Gastroesophageal sphincter (tissue), 4 donors: ENCODE measurements around the gene SMCO4. TPM values are rescaled to one million over a fixed set of nuclear protein-coding genes. Genes with fewer than 3 reads are reported as not detected.

Source experiments
- ATAC-seq: fragments of 150-250 bp; one replicate; pipeline ENCODE4 v1.9.1; 2016; ENCODE audit warnings: mild to moderate bottlenecking, moderate library complexity
- H3K27ac ChIP-seq, 4 donors: fragments of 200-600 bp; sonication (generic) in 3 of 4; 1 replicate in 3 of 4; 2 replicates in 1 of 4; pipeline ENCODE4 v1.5.1; 2016 to 2019
- H3K27me3 ChIP-seq: fragments of 200-600 bp; sonication (generic); one replicate; pipeline ENCODE4 v1.5.1; 2019
- H3K36me3 ChIP-seq, 2 donors: fragments of 200-600 bp; sonication (generic); one replicate each; pipeline ENCODE4 v1.5.1; 2019; ENCODE audit warnings: control low read depth in 1 of 2
- H3K4me1 ChIP-seq, 3 donors: fragments of 200-600 bp; sonication (generic); 1 replicate in 2 of 3; 2 replicates in 1 of 3; pipeline ENCODE4 v1.5.1; 2016 to 2019; ENCODE audit warnings: control low read depth in 2 of 3
- H3K4me3 ChIP-seq, 2 donors: fragments of 200-600 bp; sonication (generic); one replicate each; pipeline ENCODE4 v1.5.1; 2019; ENCODE audit warnings: mild to moderate bottlenecking in 1 of 2, moderate library complexity in 1 of 2
- H3K9me3 ChIP-seq, 3 donors: fragments of 200-600 bp; sonication (generic); one replicate each; pipeline ENCODE4 v1.5.1; 2017 to 2019; ENCODE audit warnings: control low read depth in 2 of 3
- EP300 ChIP-seq: sonication (generic); formaldehyde crosslinking; IDR thresholded peaks from one replicate; pipeline ENCODE4 v1.6.1; 2017; ENCODE audit warnings: antibody characterized with exemption, mild to moderate bottlenecking
- POLR2A ChIP-seq, 2 donors: fragments of 450-650 bp; IDR thresholded peaks; one replicate each; pipeline ENCODE4 v1.6.1; 2017; ENCODE audit warnings: antibody characterized with exemption in 2 of 2, mild to moderate bottlenecking in 2 of 2, moderate library complexity in 1 of 2
- POLR2AphosphoS5 ChIP-seq: sonication (generic); formaldehyde crosslinking; IDR thresholded peaks from one replicate; pipeline ENCODE4 v1.6.1; 2017; ENCODE audit warnings: antibody characterized with exemption
- WGBS, 2 donors: methylation state at CpG; one replicate each; pipeline ENCODE4 v1.1.5; 2018; ENCODE audit warnings: low coverage in 1 of 2; 5-methylcytosine and 5-hydroxymethylcytosine counted together
- total RNA-seq, 4 donors: library from RNA; depleted of rRNA; stranded (reverse); fragments of >200 nt; gene quantifications; one replicate each; pipeline ENCODE4 v1.1.0, GENCODE V29; 2016
- TF ChIP-seq, protein P1 (sequence below), 4 experiments: fragments of 200-600 bp in 2 of 4; fragments of 450-650 bp in 2 of 4; sonication (generic) in 1 of 4; IDR thresholded peaks; one replicate each; pipeline ENCODE4 v1.5.1; 2017 to 2019; ENCODE audit warnings: antibody characterized with exemption in 4 of 4, mild to moderate bottlenecking in 2 of 4, moderate library complexity in 2 of 4

SMCO4 gene
- total RNA-seq, 4 donors from 2014 or later, result 5.6 to 15.5 (median 11.6) TPM

- Histone ChIP-seq H3K4me1 (peaks cover 0 to 9% (median 3%) of the 10 kb centered on the region in 3 donors), H3K27ac (no peak overlapping the region), H3K36me3 (peaks cover 0 to 11% of the 10 kb centered on the region in 2 donors), H3K9me3 (no peaks in the 10 kb centered on the region), H3K4me3 (no peak overlapping the region), H3K27me3 (no peaks in the 10 kb centered on the region)
- no peak for ATAC-seq
- no peak for TF ChIP-seq POLR2A (IDR thresholded peaks at IDR 0.05)
- TF ChIP-seq POLR2AphosphoS5, result no peak
- TF ChIP-seq EP300, result no peak
- TF ChIP-seq, protein P1, sequence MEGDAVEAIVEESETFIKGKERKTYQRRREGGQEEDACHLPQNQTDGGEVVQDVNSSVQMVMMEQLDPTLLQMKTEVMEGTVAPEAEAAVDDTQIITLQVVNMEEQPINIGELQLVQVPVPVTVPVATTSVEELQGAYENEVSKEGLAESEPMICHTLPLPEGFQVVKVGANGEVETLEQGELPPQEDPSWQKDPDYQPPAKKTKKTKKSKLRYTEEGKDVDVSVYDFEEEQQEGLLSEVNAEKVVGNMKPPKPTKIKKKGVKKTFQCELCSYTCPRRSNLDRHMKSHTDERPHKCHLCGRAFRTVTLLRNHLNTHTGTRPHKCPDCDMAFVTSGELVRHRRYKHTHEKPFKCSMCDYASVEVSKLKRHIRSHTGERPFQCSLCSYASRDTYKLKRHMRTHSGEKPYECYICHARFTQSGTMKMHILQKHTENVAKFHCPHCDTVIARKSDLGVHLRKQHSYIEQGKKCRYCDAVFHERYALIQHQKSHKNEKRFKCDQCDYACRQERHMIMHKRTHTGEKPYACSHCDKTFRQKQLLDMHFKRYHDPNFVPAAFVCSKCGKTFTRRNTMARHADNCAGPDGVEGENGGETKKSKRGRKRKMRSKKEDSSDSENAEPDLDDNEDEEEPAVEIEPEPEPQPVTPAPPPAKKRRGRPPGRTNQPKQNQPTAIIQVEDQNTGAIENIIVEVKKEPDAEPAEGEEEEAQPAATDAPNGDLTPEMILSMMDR (IDR thresholded peaks at IDR 0.05), result no peak
- 86% methylated on average over 7 of the region's 16 CpGs; no CpG with 5 or more reads in 1 of the 2 donors for WGBS, 2 donors
Measured at GRCh38 chr11:93481279-93481678, 61.9 kb downstream of the SMCO4 start.

GRCh38 chr11:93480756-93481155 is 62.4 kb downstream of the SMCO4 start:
- Histone ChIP-seq H3K9me3 (no peaks in the 10 kb centered on the region), H3K4me3 (no peak overlapping the region), H3K27ac (no peak overlapping the region), H3K27me3 (no peaks in the 10 kb centered on the region), H3K36me3 (peaks cover 0 to 11% of the 10 kb centered on the region in 2 donors), H3K4me1 (peaks cover 0 to 9% (median 3%) of the 10 kb centered on the region in 3 donors)
- ATAC-seq, result no peak
- TF ChIP-seq POLR2AphosphoS5 (no peak), EP300 (no peak), POLR2A (IDR thresholded peaks at IDR 0.05) (no peak)
- TF ChIP-seq, protein P1 (IDR thresholded peaks at IDR 0.05), result no peak
- WGBS, 2 donors, result 100% methylated on average over 1 of the region's 1 CpG

DNA sequence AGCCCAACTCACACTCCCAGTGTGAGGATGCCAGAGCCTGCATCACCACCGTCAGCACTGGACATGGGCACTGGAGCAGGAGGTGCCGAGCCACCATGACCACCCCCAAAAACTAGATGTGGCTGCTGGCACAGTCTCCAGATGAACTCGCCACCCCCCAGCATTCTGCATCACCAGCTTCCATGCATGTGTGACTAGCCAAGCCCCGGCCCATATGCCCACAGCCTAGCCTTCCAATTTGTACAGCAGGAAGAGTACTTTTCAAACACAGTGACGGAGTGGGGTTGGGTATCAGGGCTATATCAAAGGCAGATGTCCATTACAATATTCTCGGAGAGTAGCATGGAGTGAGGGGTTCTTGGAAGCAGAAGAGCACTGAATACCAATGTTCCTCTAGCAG is 62.9 kb downstream of the SMCO4 start:
- no peak overlapping the region for H3K4me3 ChIP-seq
- no peak overlapping the region for H3K27ac ChIP-seq
- H3K9me3 ChIP-seq, result no peaks in the 10 kb centered on the region
- H3K36me3 ChIP-seq, result peaks cover 0 to 11% of the 10 kb centered on the region in 2 donors
- TF ChIP-seq POLR2A (IDR thresholded peaks at IDR 0.05), result no peak
- no peak for TF ChIP-seq POLR2AphosphoS5
- no peak for TF ChIP-seq EP300
- TF ChIP-seq, protein P1 (IDR thresholded peaks at IDR 0.05), result no peak
- H3K27me3 ChIP-seq, result no peaks in the 10 kb centered on the region
- H3K4me1 ChIP-seq, result peaks cover 0 to 6% (median 3%) of the 10 kb centered on the region in 3 donors
- no peak for ATAC-seq
- WGBS, 2 donors, result 93% methylated on average over 2 of the region's 6 CpGs; no CpG with 5 or more reads in 1 of the 2 donors

DNA sequence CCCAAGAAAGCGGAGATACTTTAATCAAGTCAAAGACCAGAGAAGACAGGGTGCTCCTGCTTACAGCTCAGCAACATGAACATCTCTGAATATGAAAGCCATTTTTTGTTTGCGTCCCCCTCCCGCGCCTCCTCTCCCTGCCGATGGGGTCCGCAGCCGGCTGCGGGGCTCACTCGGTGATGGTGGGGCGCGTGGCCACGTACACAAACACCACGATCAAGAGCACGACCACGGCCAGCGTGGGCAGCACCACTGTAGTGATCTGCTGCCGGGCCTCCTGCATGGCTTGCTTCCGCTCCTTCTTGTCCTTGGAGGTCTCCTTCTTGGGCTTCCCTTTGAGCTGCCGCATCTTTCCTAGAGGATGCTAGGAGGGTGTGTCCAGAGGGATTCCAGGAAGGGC is 64.3 kb downstream of the SMCO4 start:
- Histone ChIP-seq H3K36me3 (peaks cover 0 to 11% of the 10 kb centered on the region in 2 donors), H3K4me3 (no peak overlapping the region), H3K4me1 (no peaks in the 10 kb centered on the region), H3K27ac (no peak overlapping the region), H3K9me3 (no peaks in the 10 kb centered on the region), H3K27me3 (no peaks in the 10 kb centered on the region)
- ATAC-seq, result no peak
- WGBS, 2 donors, result 91 to 98% methylated on average over 8 to 14 of the region's 19 CpGs
- TF ChIP-seq, protein P1 (IDR thresholded peaks at IDR 0.05), result no peak
- no peak for TF ChIP-seq POLR2A (IDR thresholded peaks at IDR 0.05)
- no peak for TF ChIP-seq POLR2AphosphoS5
- TF ChIP-seq EP300, result no peak

DNA sequence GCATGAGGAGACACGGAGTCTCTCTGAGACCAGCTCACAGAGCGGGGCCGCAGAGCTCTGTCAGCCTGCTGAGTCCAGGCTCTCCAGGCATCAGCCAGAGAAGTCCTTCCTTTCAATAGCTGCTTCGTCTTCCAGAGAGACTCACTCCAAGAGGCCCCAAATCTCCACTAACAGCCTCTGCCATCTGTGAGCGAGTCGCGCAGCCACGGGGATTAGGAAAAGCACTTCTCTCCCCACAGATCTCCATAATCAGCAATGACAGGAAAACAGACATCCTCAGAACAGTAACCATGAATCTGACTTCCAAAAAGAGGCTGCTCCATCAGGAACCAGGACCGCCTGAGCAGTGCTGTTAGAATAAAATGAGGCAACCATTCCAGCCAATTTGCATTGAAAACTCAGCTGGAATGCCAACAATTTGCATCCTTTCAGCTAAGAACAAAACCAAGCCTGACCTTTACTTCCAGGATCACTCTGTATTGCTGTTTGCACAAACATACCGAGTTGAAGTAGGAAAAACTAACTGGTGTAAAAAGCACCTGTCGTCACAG is 65.4 kb downstream of the SMCO4 start:
- TF ChIP-seq, protein P1 (IDR thresholded peaks at IDR 0.05), result no peak
- no peak for TF ChIP-seq POLR2AphosphoS5
- no peak for TF ChIP-seq EP300
- TF ChIP-seq POLR2A (IDR thresholded peaks at IDR 0.05), result no peak
- H3K4me3 ChIP-seq, result no peak overlapping the region
- H3K27me3 ChIP-seq, result no peaks in the 10 kb centered on the region
- H3K36me3 ChIP-seq, result peaks cover 0 to 11% of the 10 kb centered on the region in 2 donors
- ATAC-seq, result no peak
- no peak overlapping the region for H3K27ac ChIP-seq
- H3K9me3 ChIP-seq, result no peaks in the 10 kb centered on the region
- 63 to 89% methylated on average over 5 of the region's 11 CpGs for WGBS, 2 donors
- no peaks in the 10 kb centered on the region for H3K4me1 ChIP-seq
